H1 (cell line): ENCODE results near the gene UNC93A. TPM values are rescaled to one million over a fixed set of nuclear protein-coding genes. Genes with fewer than 3 reads are reported as not detected.

Source experiments
- CTCF ChIA-PET: fragments of 300-600 bp; sonication (Branson Sonifier 250); formaldehyde crosslinking; loops from one replicate; lab custom pipeline; 2021; ENCODE audit not compliant: partially characterized antibody; lab: Charles Lee
- POLR2A ChIA-PET: fragments of 300-600 bp; sonication (Branson Sonifier 250); formaldehyde crosslinking; loops from one replicate; lab custom pipeline; 2021; ENCODE audit warnings: inconsistent platforms; ENCODE audit not compliant: partially characterized antibody; lab: Charles Lee
- DNase-seq, 2 experiments: peaks; one replicate each; pipeline versions ENCODE4 v3.0.0 to v3.0.0-alpha.2; 2010 to 2022; ENCODE audit warnings: low spot score in 2 of 2, low read depth in 1 of 2, mixed read lengths in 1 of 2
- FAIRE-seq: peaks from 2 replicates; lab custom pipeline; 2011; peaks lifted over from hg19 to GRCh38; lab: Jason Lieb, UNC
- H2AFZ ChIP-seq: 2 replicates; pipeline ENCODE4 v1.8.1; 2012; ENCODE audit warnings: low read length, inconsistent platforms
- H2AK5ac ChIP-seq: 2 replicates; pipeline ENCODE4 v1.6.1; 2013; ENCODE audit warnings: low read depth, low read length
- H2BK120ac ChIP-seq: replicated peaks from 2 replicates; pipeline ENCODE3; 2013; ENCODE audit warnings: low read depth, low read length, inconsistent platforms
- H2BK12ac ChIP-seq: 2 replicates; pipeline ENCODE4 v1.6.1; 2013; ENCODE audit warnings: low read depth, low read length
- H2BK15ac ChIP-seq: 2 replicates; pipeline ENCODE4 v1.6.1; 2013; ENCODE audit warnings: low read length
- H2BK20ac ChIP-seq: 2 replicates; pipeline ENCODE4 v1.6.1; 2013; ENCODE audit warnings: low read length
- H2BK5ac ChIP-seq: 2 replicates; pipeline ENCODE4 v1.6.1; 2013; ENCODE audit warnings: low read depth, low read length
- H3K14ac ChIP-seq: 2 replicates; pipeline ENCODE4 v1.6.1; 2013; ENCODE audit warnings: inconsistent platforms; ENCODE audit not compliant: insufficient read length
- H3K18ac ChIP-seq: 2 replicates; pipeline ENCODE4 v1.6.1; 2013; ENCODE audit warnings: low read length; ENCODE audit errors: extremely low read depth
- H3K23ac ChIP-seq: 2 replicates; pipeline ENCODE4 v1.6.1; 2013; ENCODE audit warnings: inconsistent platforms; ENCODE audit not compliant: insufficient read length
- H3K23me2 ChIP-seq: 2 replicates; pipeline ENCODE4 v1.6.1; 2013; ENCODE audit warnings: low read depth, low read length
- H3K27ac ChIP-seq: 2 replicates; pipeline ENCODE4 v1.6.1; 2011; ENCODE audit warnings: low read depth, low read length, inconsistent platforms
- H3K27me3 ChIP-seq, 4 experiments: replicated peaks in 1 of 4; 1 replicate in 1 of 4; 2 replicates in 3 of 4; pipeline versions ENCODE4 v1.6.1 to v1.8.1; 2011 to 2013; ENCODE audit warnings: low read length in 3 of 4, mild to moderate bottlenecking in 3 of 4, inconsistent platforms in 2 of 4, mixed read lengths in 2 of 4, moderate library complexity in 1 of 4; ENCODE audit not compliant: control insufficient read depth in 3 of 4, insufficient read depth in 3 of 4; ENCODE audit errors: extremely low read depth in 1 of 4
- H3K36me3 ChIP-seq, 4 experiments: 2 replicates each; pipeline versions ENCODE4 v1.6.1 to v1.8.1; 2011 to 2013; ENCODE audit warnings: mild to moderate bottlenecking in 4 of 4, low read length in 3 of 4, moderate library complexity in 2 of 4, control low read depth in 1 of 4, inconsistent platforms in 1 of 4; ENCODE audit not compliant: insufficient read depth in 4 of 4, control insufficient read depth in 2 of 4
- H3K4ac ChIP-seq: replicated peaks from 2 replicates; pipeline ENCODE3; 2013; ENCODE audit warnings: low read length, low read depth, mixed read lengths, inconsistent platforms; ENCODE audit not compliant: insufficient read length
- H3K4me1 ChIP-seq, 4 experiments: replicated peaks in 1 of 4; 1 replicate in 1 of 4; 2 replicates in 3 of 4; pipeline versions ENCODE4 v1.6.1 to v1.8.1; 2011 to 2013; ENCODE audit warnings: low read length in 3 of 4, inconsistent platforms in 2 of 4, mixed read lengths in 1 of 4; ENCODE audit not compliant: insufficient read depth in 4 of 4, control insufficient read depth in 3 of 4
- H3K4me2 ChIP-seq, 2 experiments: 2 replicates each; pipeline versions ENCODE4 v1.6.1 to v1.8.1; 2011 to 2013; ENCODE audit warnings: low read depth in 2 of 2, low read length in 2 of 2, control low read depth in 1 of 2, inconsistent platforms in 1 of 2, mild to moderate bottlenecking in 1 of 2; ENCODE audit not compliant: insufficient read depth in 1 of 2
- H3K4me3 ChIP-seq, 4 experiments: fragments of 200-600, 300-600 bp in 1 of 4; sonication (generic), shearing (Covaris generic), sonication (Bioruptor Twin) in 1 of 4; 2 replicates each; pipeline versions ENCODE4 v1.5.1 to v1.8.1; 2011 to 2016; ENCODE audit warnings: low read length in 4 of 4, low read depth in 3 of 4, control low read depth in 2 of 4, inconsistent platforms in 2 of 4, mild to moderate bottlenecking in 2 of 4, mixed read lengths in 1 of 4, moderate library complexity in 1 of 4; ENCODE audit not compliant: insufficient read depth in 2 of 4; ENCODE audit errors: extremely low read depth in 1 of 4
- H3K56ac ChIP-seq: replicated peaks from 2 replicates; pipeline ENCODE3; 2013; ENCODE audit warnings: low read depth, mild to moderate bottlenecking, mixed read lengths, low read length, inconsistent platforms; ENCODE audit not compliant: insufficient read length
- H3K79me1 ChIP-seq: 2 replicates; pipeline ENCODE4 v1.6.1; 2013; ENCODE audit warnings: low read depth, low read length, control low read depth
- H3K79me2 ChIP-seq, 2 experiments: 2 replicates each; pipeline versions ENCODE4 v1.6.1 to v1.8.1; 2012 to 2013; ENCODE audit warnings: low read length in 2 of 2, mild to moderate bottlenecking in 2 of 2, inconsistent platforms in 1 of 2; ENCODE audit not compliant: insufficient read depth in 2 of 2, control insufficient read depth in 1 of 2
- H3K9ac ChIP-seq, 4 experiments: replicated peaks in 1 of 4; 1 replicate in 1 of 4; 2 replicates in 3 of 4; pipeline versions ENCODE4 v1.6.1 to v1.8.1; 2011 to 2013; ENCODE audit warnings: low read depth in 3 of 4, low read length in 3 of 4, control low read depth in 2 of 4, mild to moderate bottlenecking in 2 of 4, moderate library complexity in 2 of 4, inconsistent platforms in 1 of 4; ENCODE audit errors: extremely low read depth in 1 of 4
- H3K9me3 ChIP-seq, 2 experiments: 2 replicates each; pipeline versions ENCODE4 v1.6.1 to v1.8.1; 2012 to 2013; ENCODE audit warnings: mild to moderate bottlenecking in 2 of 2, moderate library complexity in 2 of 2, control low read depth in 1 of 2, inconsistent platforms in 1 of 2, low read depth in 1 of 2, low read length in 1 of 2, mixed read lengths in 1 of 2; ENCODE audit not compliant: insufficient read depth in 2 of 2
- H4K20me1 ChIP-seq, 2 experiments: replicated peaks in 1 of 2; 2 replicates each; pipeline versions ENCODE3 to v1.8.1; 2011 to 2013; ENCODE audit warnings: inconsistent platforms in 2 of 2, low read length in 2 of 2, mild to moderate bottlenecking in 1 of 2; ENCODE audit not compliant: insufficient read depth in 2 of 2, control insufficient read depth in 1 of 2
- H4K5ac ChIP-seq: 2 replicates; pipeline ENCODE4 v1.6.1; 2013; ENCODE audit warnings: low read length, low read depth, mixed read lengths, inconsistent platforms; ENCODE audit not compliant: insufficient read length
- H4K8ac ChIP-seq: 2 replicates; pipeline ENCODE4 v1.8.0; 2013; ENCODE audit warnings: mild to moderate bottlenecking, moderate library complexity, low read length, inconsistent platforms; ENCODE audit not compliant: insufficient read depth; ENCODE audit errors: extremely low read depth
- H4K91ac ChIP-seq: replicated peaks from 2 replicates; pipeline ENCODE3; 2013; ENCODE audit warnings: low read length, mixed read lengths, inconsistent platforms; ENCODE audit not compliant: insufficient read length
- CHD1 ChIP-seq: IDR thresholded peaks from 2 replicates; pipeline ENCODE4 v1.6.1; 2012; ENCODE audit warnings: low read depth, low read length, improper control_type of control experiment
- CREB1 ChIP-seq: IDR thresholded peaks from 2 replicates; pipeline ENCODE4 v1.6.1; 2012; ENCODE audit warnings: inconsistent platforms
- GABPA ChIP-seq: IDR thresholded peaks from 2 replicates; pipeline ENCODE4 v1.6.1; 2011; ENCODE audit warnings: mild to moderate bottlenecking, low read length, moderate library complexity, borderline replicate concordance; ENCODE audit not compliant: insufficient read depth
- HDAC2 ChIP-seq, 2 experiments: fragments of 300-600 bp in 1 of 2; sonication (generic) in 1 of 2; IDR thresholded peaks; 2 replicates each; pipeline ENCODE4 v1.6.1; 2011 to 2012; ENCODE audit warnings: low read depth in 2 of 2, low read length in 2 of 2, mild to moderate bottlenecking in 2 of 2, moderate library complexity in 2 of 2, borderline replicate concordance in 1 of 2, inconsistent platforms in 1 of 2
- HDAC6 ChIP-seq: IDR thresholded peaks from one replicate; pipeline ENCODE4 v1.7.1; 2012; ENCODE audit warnings: low read depth, mild to moderate bottlenecking, inconsistent platforms, low read length, moderate library complexity
- KDM5A ChIP-seq: fragments of 200-600 bp; IDR thresholded peaks from 2 replicates; pipeline ENCODE4 v1.7.1; 2012; ENCODE audit warnings: mild to moderate bottlenecking, low read length, inconsistent platforms, mixed read lengths
- PHF8 ChIP-seq: fragments of 200-600 bp; sonication (generic); conservative IDR thresholded peaks from 2 replicates; pipeline ENCODE4 v1.7.1; 2012; ENCODE audit warnings: low read depth, mild to moderate bottlenecking, inconsistent platforms, low read length, moderate library complexity
- POLR2AphosphoS5 ChIP-seq: IDR thresholded peaks from 2 replicates; pipeline ENCODE4 v1.6.1; 2011; ENCODE audit warnings: low read depth, low read length
- SIN3A ChIP-seq, 2 experiments: IDR thresholded peaks in 1 of 2; conservative IDR thresholded peaks in 1 of 2; 2 replicates each; pipeline ENCODE4 v1.6.1; 2011 to 2012; ENCODE audit warnings: low read length in 2 of 2, improper control_type of control experiment in 1 of 2, low read depth in 1 of 2, mild to moderate bottlenecking in 1 of 2
- ZNF274 ChIP-seq: IDR thresholded peaks from 2 replicates; pipeline ENCODE4 v1.7.0; 2012; ENCODE audit warnings: low read length, borderline replicate concordance; ENCODE audit errors: extremely low read depth
- WGBS, 2 experiments: shearing (Covaris generic) in 1 of 2; methylation state at CpG; one replicate each; pipeline versions ENCODE4 v1.1.6 to v1.1.7; 2013 to 2015; ENCODE audit warnings: low lambda C conversion rate in 2 of 2, mixed read lengths in 2 of 2, inconsistent platforms in 1 of 2, low coverage in 1 of 2, missing lambda C conversion rate in 1 of 2; ENCODE audit not compliant: insufficient replicate concordance in 2 of 2, insufficient coverage in 1 of 2, insufficient read length in 1 of 2; ENCODE audit errors: extremely low coverage in 1 of 2, missing lambda C conversion rate in 1 of 2; 5-methylcytosine and 5-hydroxymethylcytosine counted together
- polyA plus RNA-seq, 7 experiments: library from polyadenylated mRNA; depleted of rRNA in 3 of 7; stranded (reverse) in 5 of 7; unstranded in 2 of 7; fragments of >200 nt in 5 of 7; fragments of 200-250 nt in 2 of 7; gene quantifications; 1 replicate in 5 of 7; 2 replicates in 1 of 7; 4 replicates in 1 of 7; pipeline versions ENCODE4 v1.2.1 to v1.2.3, GENCODE V29; 2011 to 2013; ENCODE audit warnings: missing spikeins in 2 of 7, mixed read lengths in 2 of 7
- total RNA-seq: library from RNA; stranded (reverse); fragmentation: NEBNext Ultra II Directional; extraction: Animal tissue kit (Norgen Biotek cat#: 25700); gene quantifications from 2 replicates; pipeline ENCODE4 v1.2.1, GENCODE V29; 2021
- TF ChIP-seq, protein P1 (sequence below), 3 experiments: IDR thresholded peaks; 1 replicate in 2 of 3; 2 replicates in 1 of 3; pipeline versions ENCODE4 v1.5.1 to v1.6.1; 2011; ENCODE audit warnings: low read length in 3 of 3, mild to moderate bottlenecking in 3 of 3, inconsistent platforms in 2 of 3, low read depth in 1 of 3, moderate library complexity in 1 of 3; ENCODE audit not compliant: insufficient read depth in 1 of 3; ENCODE audit errors: control extremely low read depth in 1 of 3

UNC93A gene
- total and polyA plus RNA-seq, 2 of the 8 experiments (the other 6 are each of a cell fraction or from before 2014, with no cell fraction given), result 0.39 TPM; not detected in 1

- POLR2A ChIA-PET, result interaction anchor here (0.9 to 1.5 kb wide), 2 partner anchors 14 to 18 kb away, joined by 3 read pairs; no protein-coding TSS in a partner anchor
- TF ChIP-seq SIN3A (conservative IDR thresholded peaks at IDR 0.05 in 1 of 2, IDR thresholded peaks at IDR 0.05 in 1 of 2; ENCODE audit: low read depth in 1 of 2, low read length in 2 of 2) (no peak), HDAC6 (no peak), GABPA (no peak), CHD1 (no peak), ZNF274 (no peak), POLR2AphosphoS5 (no peak), CREB1 (no peak), KDM5A (no peak), PHF8 (no peak), HDAC2 (IDR thresholded peaks at IDR 0.05; ENCODE audit: borderline replicate concordance in 1 of 2, low read depth in 2 of 2, low read length in 2 of 2) (no peak)
- TF ChIP-seq, protein P1, sequence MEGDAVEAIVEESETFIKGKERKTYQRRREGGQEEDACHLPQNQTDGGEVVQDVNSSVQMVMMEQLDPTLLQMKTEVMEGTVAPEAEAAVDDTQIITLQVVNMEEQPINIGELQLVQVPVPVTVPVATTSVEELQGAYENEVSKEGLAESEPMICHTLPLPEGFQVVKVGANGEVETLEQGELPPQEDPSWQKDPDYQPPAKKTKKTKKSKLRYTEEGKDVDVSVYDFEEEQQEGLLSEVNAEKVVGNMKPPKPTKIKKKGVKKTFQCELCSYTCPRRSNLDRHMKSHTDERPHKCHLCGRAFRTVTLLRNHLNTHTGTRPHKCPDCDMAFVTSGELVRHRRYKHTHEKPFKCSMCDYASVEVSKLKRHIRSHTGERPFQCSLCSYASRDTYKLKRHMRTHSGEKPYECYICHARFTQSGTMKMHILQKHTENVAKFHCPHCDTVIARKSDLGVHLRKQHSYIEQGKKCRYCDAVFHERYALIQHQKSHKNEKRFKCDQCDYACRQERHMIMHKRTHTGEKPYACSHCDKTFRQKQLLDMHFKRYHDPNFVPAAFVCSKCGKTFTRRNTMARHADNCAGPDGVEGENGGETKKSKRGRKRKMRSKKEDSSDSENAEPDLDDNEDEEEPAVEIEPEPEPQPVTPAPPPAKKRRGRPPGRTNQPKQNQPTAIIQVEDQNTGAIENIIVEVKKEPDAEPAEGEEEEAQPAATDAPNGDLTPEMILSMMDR (IDR thresholded peaks at IDR 0.05; ENCODE audit: control extremely low read depth in 1 of 3, insufficient read depth in 1 of 3, low read depth in 1 of 3, low read length in 3 of 3), result no peak
These were observed 32.5 kb upstream of the UNC93A start for GRCh38 chr6:167258646-167259045.

More at GRCh38 chr6:167258646-167259045, 32.5 kb upstream of the UNC93A start:
- no peak overlapping the region; the same call in 1 of the 2 replicates for H2BK12ac ChIP-seq
- no peaks in the 10 kb centered on the region for H3K27me3 ChIP-seq
- H3K14ac ChIP-seq, result no peak overlapping the region
- 91% methylated on average over 3 of the region's 3 CpGs; no CpG with 5 or more reads in 1 of the 2 experiments for WGBS, 2 experiments
- no peak overlapping the region for H2AFZ ChIP-seq
- H4K5ac ChIP-seq, result no peak overlapping the region
- no peak overlapping the region for H3K9ac ChIP-seq
- CTCF ChIA-PET, result interaction anchor here (0.6 to 1.9 kb wide), 5 partner anchors 11 to 75 kb away, joined by 3 to 7 read pairs (median 4); no protein-coding TSS in a partner anchor
- DNase-seq (no peak), FAIRE-seq (no peak)
- no peak overlapping the region for H4K91ac ChIP-seq
- H3K4me3 ChIP-seq, result no peak overlapping the region
- H3K56ac ChIP-seq, result no peak overlapping the region
- H3K4me2 ChIP-seq, result no peak overlapping the region
- no peak overlapping the region for H2BK15ac ChIP-seq
- H3K23ac ChIP-seq, result no peak overlapping the region
- H3K4me1 ChIP-seq, result no peaks in the 10 kb centered on the region
- no peak overlapping the region for H3K4ac ChIP-seq
- no peak overlapping the region for H3K27ac ChIP-seq
- no peaks in the 10 kb centered on the region for H3K79me2 ChIP-seq
- no peak overlapping the region for H2BK20ac ChIP-seq
- H4K20me1 ChIP-seq, result no peaks in the 10 kb centered on the region
- H3K79me1 ChIP-seq, result no peaks in the 10 kb centered on the region
- H3K36me3 ChIP-seq, result no peaks in the 10 kb centered on the region; a peak in 2 of 8 replicates
- no peak overlapping the region; the same call in 1 of the 2 replicates for H3K18ac ChIP-seq
- H3K9me3 ChIP-seq, result peaks cover 16 to 23% of the 10 kb centered on the region in 2 experiments
- H2AK5ac ChIP-seq, result no peak overlapping the region
- no peaks in the 10 kb centered on the region for H3K23me2 ChIP-seq
- H4K8ac ChIP-seq, result no peak overlapping the region
- no peak overlapping the region for H2BK5ac ChIP-seq
- H2BK120ac ChIP-seq, result no peak overlapping the region
